GM12878 (cell line): ENCODE results near the gene KCND3. TPM values are rescaled to one million over a fixed set of nuclear protein-coding genes. Genes with fewer than 3 reads are reported as not detected.

Experiments used
- ATAC-seq: fragments of 200-7000 bp; cut with Tn5 transposase; 3 replicates; pipeline ENCODE4 v1.9.1; 2020; ENCODE audit warnings: mild to moderate bottlenecking, moderate library complexity
- BruUV-seq: library from RNA; stranded (reverse); fragments of 400-500 nt; replicated peaks from 2 replicates; lab custom pipeline; 2021; lab: Mats Ljungman, UMichigan
- CTCF ChIA-PET: fragments of 300-600 bp; sonication (Branson Sonifier 250); formaldehyde crosslinking; extraction: SDS; loops from one replicate; lab custom pipeline; 2021; ENCODE audit warnings: inconsistent platforms; lab: Yijun Ruan, JAX
- POLR2A ChIA-PET: fragments of 350-600 bp; formaldehyde crosslinking; extraction: SDS; loops from one replicate; lab custom pipeline; 2021; ENCODE audit warnings: inconsistent platforms; lab: Charles Lee
- RAD21 ChIA-PET: fragments of 300-600 bp; sonication (Branson Sonifier 250); formaldehyde crosslinking; loops from one replicate; lab custom pipeline; 2023; ENCODE audit warnings: antibody characterized with exemption; ENCODE audit not compliant: unreplicated experiment; lab: Charles Lee
- SMC1A ChIA-PET: fragments of 300-600 bp; sonication (Branson Sonifier 250); formaldehyde crosslinking; loops from one replicate; lab custom pipeline; 2023; ENCODE audit not compliant: unreplicated experiment, uncharacterized antibody; lab: Charles Lee
- DNase-seq: peaks from one replicate; pipeline ENCODE4 v3.0.0-alpha.2; 2011; ENCODE audit warnings: low read depth, low spot score
- FAIRE-seq: peaks from 3 replicates; lab custom pipeline; 2011; peaks lifted over from hg19 to GRCh38; lab: Jason Lieb, UNC
- H2AFZ ChIP-seq: 2 replicates; pipeline ENCODE4 v1.6.0; 2011; ENCODE audit warnings: low read depth, low read length, control low read depth; ENCODE audit not compliant: control insufficient read depth
- H3K27ac ChIP-seq: 2 replicates; pipeline ENCODE4 v1.5.1; 2011; ENCODE audit warnings: control low read depth; ENCODE audit not compliant: control insufficient read depth, insufficient read depth
- H3K27me3 ChIP-seq, 2 experiments: replicated peaks in 1 of 2; 2 replicates each; pipeline versions ENCODE4 v1.6.0 to v1.6.1; 2011; ENCODE audit warnings: low read length in 1 of 2; ENCODE audit not compliant: control insufficient read depth in 2 of 2, insufficient read depth in 2 of 2
- H3K36me3 ChIP-seq, 2 experiments: 2 replicates each; pipeline ENCODE4 v1.5.1; 2011; ENCODE audit warnings: low read length in 1 of 2; ENCODE audit not compliant: control insufficient read depth in 2 of 2, insufficient read depth in 2 of 2
- H3K4me1 ChIP-seq: 2 replicates; pipeline ENCODE4 v1.6.1; 2011; ENCODE audit warnings: mild to moderate bottlenecking, low read length, moderate library complexity, mixed read lengths; ENCODE audit not compliant: control insufficient read depth, insufficient read depth
- H3K4me2 ChIP-seq: 2 replicates; pipeline ENCODE4 v1.6.0; 2011; ENCODE audit warnings: control low read depth; ENCODE audit not compliant: control insufficient read depth, insufficient read depth
- H3K4me3 ChIP-seq: fragments of 200-600 bp; sonication (generic); 2 replicates; pipeline ENCODE4 v1.5.1; 2016
- H3K79me2 ChIP-seq: 2 replicates; pipeline ENCODE4 v1.6.0; 2011; ENCODE audit warnings: low read length; ENCODE audit not compliant: control insufficient read depth, insufficient read depth
- H3K9ac ChIP-seq: 2 replicates; pipeline ENCODE4 v1.8.0; 2011; ENCODE audit warnings: low read length, control low read depth, mixed read lengths; ENCODE audit not compliant: control insufficient read depth, insufficient read depth
- H3K9me3 ChIP-seq: replicated peaks from 3 replicates; pipeline ENCODE4 v1.5.1; 2011; ENCODE audit warnings: mild to moderate bottlenecking, low read length; ENCODE audit not compliant: control insufficient read depth, insufficient read depth
- H4K20me1 ChIP-seq: 2 replicates; pipeline ENCODE4 v1.6.0; 2011; ENCODE audit not compliant: control insufficient read depth, insufficient read depth
- ATF7 ChIP-seq: fragments of 450-650 bp; IDR thresholded peaks from 2 replicates; pipeline ENCODE4 v1.6.1; 2016; ENCODE audit warnings: low read depth, mild to moderate bottlenecking
- BRCA1 ChIP-seq: IDR thresholded peaks from 2 replicates; pipeline ENCODE4 v1.6.1; 2011; ENCODE audit warnings: low read depth, low read length, improper control_type of control experiment
- CBX3 ChIP-seq: fragments of 200-600 bp; sonication (generic); IDR thresholded peaks from 2 replicates; pipeline ENCODE4 v1.6.1; 2016; ENCODE audit warnings: low read depth, borderline replicate concordance
- CREM ChIP-seq: IDR thresholded peaks from 2 replicates; pipeline ENCODE4 v1.6.1; 2014; ENCODE audit warnings: antibody characterized with exemption, low read depth
- KAT2A ChIP-seq: conservative IDR thresholded peaks from 2 replicates; pipeline ENCODE4 v1.6.1; 2011; ENCODE audit warnings: low read depth, low read length; ENCODE audit not compliant: control insufficient read depth
- NRF1 ChIP-seq: conservative IDR thresholded peaks from 2 replicates; pipeline ENCODE4 v1.6.1; 2011; ENCODE audit warnings: mild to moderate bottlenecking, low read depth, low read length, improper control_type of control experiment
- POLR2A ChIP-seq: IDR thresholded peaks from 2 replicates; pipeline ENCODE4 v1.6.1; 2011; ENCODE audit warnings: low read depth, mild to moderate bottlenecking, low read length
- POLR2AphosphoS2 ChIP-seq: IDR thresholded peaks from 2 replicates; pipeline ENCODE4 v1.6.1; 2011; ENCODE audit warnings: low read depth, mild to moderate bottlenecking, low read length, improper control_type of control experiment, moderate library complexity
- RAD51 ChIP-seq: fragments of 450-650 bp; IDR thresholded peaks from 2 replicates; pipeline ENCODE4 v1.6.1; 2016; ENCODE audit warnings: moderate library complexity, mild to moderate bottlenecking, inconsistent platforms
- RCOR1 ChIP-seq: conservative IDR thresholded peaks from 2 replicates; pipeline ENCODE4 v1.6.1; 2012; ENCODE audit warnings: low read depth, low read length, improper control_type of control experiment
- RUNX3 ChIP-seq: IDR thresholded peaks from 2 replicates; pipeline ENCODE4 v1.6.1; 2012; ENCODE audit warnings: low read length, inconsistent platforms
- SMC3 ChIP-seq: IDR thresholded peaks from 2 replicates; pipeline ENCODE4 v1.6.1; 2011; ENCODE audit warnings: low read length, improper control_type of control experiment, borderline replicate concordance
- YY1 ChIP-seq: IDR thresholded peaks from 2 replicates; pipeline ENCODE4 v1.6.1; 2011; ENCODE audit warnings: low read depth, mild to moderate bottlenecking, low read length
- ZZZ3 ChIP-seq: IDR thresholded peaks from 2 replicates; pipeline ENCODE4 v1.6.1; 2011; ENCODE audit warnings: low read depth; ENCODE audit not compliant: control insufficient read depth, insufficient read length
- WGBS: methylation state at CpG from one replicate; pipeline ENCODE4 v1.1.6; 2016; ENCODE audit warnings: low lambda C conversion rate; ENCODE audit not compliant: insufficient replicate concordance, insufficient coverage; ENCODE audit errors: missing lambda C conversion rate; 5-methylcytosine and 5-hydroxymethylcytosine counted together
- in situ Hi-C: fragments of 300-500 bp; cut with MboI; formaldehyde crosslinking; loops from 9 replicates; pipeline ENCODE4 v1.14.3; 2018; ENCODE audit warnings: mixed read lengths
- intact Hi-C: fragments of 100-400 bp; cut with micrococcal nuclease; formaldehyde crosslinking; loops from one replicate; pipeline ENCODE4 v1.14.2; 2022; ENCODE audit not compliant: unreplicated experiment
- polyA plus RNA-seq, 11 experiments: library from polyadenylated mRNA; depleted of rRNA in 4 of 11; unstranded in 6 of 11; stranded (reverse) in 5 of 11; fragments of >200 nt; fragmentation: Nextera tagmentation in 4 of 11; fragmentation: Illumina TruSeq in 1 of 11; extraction: Ambion mirVana in 4 of 11; extraction: Trizol in 1 of 11; gene quantifications; 1 replicate in 1 of 11; 2 replicates in 10 of 11; pipeline versions ENCODE4 v1.2.1 to v1.2.3, GENCODE V29; 2011 to 2016; ENCODE audit warnings: inconsistent platforms in 2 of 11, missing spikeins in 2 of 11, low read depth in 1 of 11
- total RNA-seq, 4 experiments: library from RNA; depleted of rRNA in 3 of 4; stranded (reverse); fragments of >200 nt in 3 of 4; fragmentation: Illumina TruSeq in 1 of 4; extraction: Trizol in 1 of 4; gene quantifications; 2 replicates each; pipeline versions ENCODE4 v1.2.1 to v1.2.3, GENCODE V29; 2013 to 2021
- TF ChIP-seq, protein P1 (sequence below): fragments of 450-650 bp; conservative IDR thresholded peaks from 2 replicates; pipeline ENCODE4 v1.6.1; 2017; ENCODE audit warnings: mild to moderate bottlenecking, moderate library complexity
- TF ChIP-seq, protein P2 (sequence below): fragments of 450-650 bp; IDR thresholded peaks from 2 replicates; pipeline ENCODE4 v1.6.1; 2017; ENCODE audit warnings: mild to moderate bottlenecking, moderate library complexity

The KCND3 gene
- total and polyA plus RNA-seq, 10 of the 15 experiments (the other 5 are each of a cell fraction or from before 2014, with no cell fraction given), result 0.02 TPM; not detected in 9

DNA sequence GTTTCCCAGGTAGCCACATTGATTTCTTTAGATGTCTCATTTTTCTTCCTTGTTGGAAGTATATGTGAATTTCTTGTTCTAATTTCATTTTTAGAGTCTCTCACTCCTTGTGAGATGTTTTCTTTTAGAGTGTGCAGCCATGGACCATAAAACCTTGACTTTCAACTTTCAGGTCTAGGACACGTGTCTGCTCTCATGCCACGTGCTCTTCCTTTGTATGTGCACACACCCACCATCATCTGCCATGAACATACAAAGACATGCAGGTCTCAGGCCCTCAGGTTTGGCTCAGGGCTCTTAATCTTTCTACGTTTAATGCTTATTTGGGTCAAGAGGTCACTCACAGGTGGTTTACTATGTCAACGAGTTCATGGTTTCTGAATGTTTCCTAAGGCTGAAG lies 163.2 kb downstream of the KCND3 start:
- RAD21 ChIA-PET, result no interaction called here

More for the DNA sequence above, 163.2 kb downstream of the KCND3 start:
- Histone ChIP-seq H3K4me1 (no peaks in the 10 kb centered on the region), H3K27me3 (peaks cover 0 to 4% of the 10 kb centered on the region in 2 experiments; a peak in 3 of 4 replicates), H3K4me2 (no peak overlapping the region), H3K9me3 (no peaks in the 10 kb centered on the region), H3K36me3 (no peaks in the 10 kb centered on the region), H3K4me3 (no peak overlapping the region), H3K79me2 (no peaks in the 10 kb centered on the region), H3K9ac (no peak overlapping the region), H2AFZ (no peak overlapping the region), H4K20me1 (no peaks in the 10 kb centered on the region), H3K27ac (no peak overlapping the region)
- BruUV-seq, result no TSS peak
- WGBS, result 2% methylated on average over 4 of the region's 4 CpGs
- SMC1A ChIA-PET, result interaction anchor here (1.4 kb wide), 1 partner anchor 10 kb away, joined by 3 read pairs; no protein-coding TSS in a partner anchor
- CTCF ChIA-PET, result no interaction called here
- FAIRE-seq (no peak), ATAC-seq (no peak), DNase-seq (no peak)
- intact Hi-C loops (no loop called here), in situ Hi-C loops (no loop called here)
- POLR2A ChIA-PET, result no interaction called here
- no peak for TF ChIP-seq CREM
- no peak for TF ChIP-seq CBX3
- TF ChIP-seq BRCA1, result no peak
- TF ChIP-seq, protein P1, sequence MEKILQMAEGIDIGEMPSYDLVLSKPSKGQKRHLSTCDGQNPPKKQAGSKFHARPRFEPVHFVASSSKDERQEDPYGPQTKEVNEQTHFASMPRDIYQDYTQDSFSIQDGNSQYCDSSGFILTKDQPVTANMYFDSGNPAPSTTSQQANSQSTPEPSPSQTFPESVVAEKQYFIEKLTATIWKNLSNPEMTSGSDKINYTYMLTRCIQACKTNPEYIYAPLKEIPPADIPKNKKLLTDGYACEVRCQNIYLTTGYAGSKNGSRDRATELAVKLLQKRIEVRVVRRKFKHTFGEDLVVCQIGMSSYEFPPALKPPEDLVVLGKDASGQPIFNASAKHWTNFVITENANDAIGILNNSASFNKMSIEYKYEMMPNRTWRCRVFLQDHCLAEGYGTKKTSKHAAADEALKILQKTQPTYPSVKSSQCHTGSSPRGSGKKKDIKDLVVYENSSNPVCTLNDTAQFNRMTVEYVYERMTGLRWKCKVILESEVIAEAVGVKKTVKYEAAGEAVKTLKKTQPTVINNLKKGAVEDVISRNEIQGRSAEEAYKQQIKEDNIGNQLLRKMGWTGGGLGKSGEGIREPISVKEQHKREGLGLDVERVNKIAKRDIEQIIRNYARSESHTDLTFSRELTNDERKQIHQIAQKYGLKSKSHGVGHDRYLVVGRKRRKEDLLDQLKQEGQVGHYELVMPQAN, result no peak
- no peak for TF ChIP-seq POLR2AphosphoS2
- no peak for TF ChIP-seq NRF1
- TF ChIP-seq YY1, result no peak
- no peak for TF ChIP-seq ATF7
- TF ChIP-seq RCOR1, result no peak
- TF ChIP-seq SMC3, result no peak
- no peak for TF ChIP-seq KAT2A
- TF ChIP-seq ZZZ3, result no peak
- TF ChIP-seq RUNX3, result no peak
- no peak for TF ChIP-seq RAD51
- TF ChIP-seq POLR2A, result no peak
- TF ChIP-seq, protein P2, sequence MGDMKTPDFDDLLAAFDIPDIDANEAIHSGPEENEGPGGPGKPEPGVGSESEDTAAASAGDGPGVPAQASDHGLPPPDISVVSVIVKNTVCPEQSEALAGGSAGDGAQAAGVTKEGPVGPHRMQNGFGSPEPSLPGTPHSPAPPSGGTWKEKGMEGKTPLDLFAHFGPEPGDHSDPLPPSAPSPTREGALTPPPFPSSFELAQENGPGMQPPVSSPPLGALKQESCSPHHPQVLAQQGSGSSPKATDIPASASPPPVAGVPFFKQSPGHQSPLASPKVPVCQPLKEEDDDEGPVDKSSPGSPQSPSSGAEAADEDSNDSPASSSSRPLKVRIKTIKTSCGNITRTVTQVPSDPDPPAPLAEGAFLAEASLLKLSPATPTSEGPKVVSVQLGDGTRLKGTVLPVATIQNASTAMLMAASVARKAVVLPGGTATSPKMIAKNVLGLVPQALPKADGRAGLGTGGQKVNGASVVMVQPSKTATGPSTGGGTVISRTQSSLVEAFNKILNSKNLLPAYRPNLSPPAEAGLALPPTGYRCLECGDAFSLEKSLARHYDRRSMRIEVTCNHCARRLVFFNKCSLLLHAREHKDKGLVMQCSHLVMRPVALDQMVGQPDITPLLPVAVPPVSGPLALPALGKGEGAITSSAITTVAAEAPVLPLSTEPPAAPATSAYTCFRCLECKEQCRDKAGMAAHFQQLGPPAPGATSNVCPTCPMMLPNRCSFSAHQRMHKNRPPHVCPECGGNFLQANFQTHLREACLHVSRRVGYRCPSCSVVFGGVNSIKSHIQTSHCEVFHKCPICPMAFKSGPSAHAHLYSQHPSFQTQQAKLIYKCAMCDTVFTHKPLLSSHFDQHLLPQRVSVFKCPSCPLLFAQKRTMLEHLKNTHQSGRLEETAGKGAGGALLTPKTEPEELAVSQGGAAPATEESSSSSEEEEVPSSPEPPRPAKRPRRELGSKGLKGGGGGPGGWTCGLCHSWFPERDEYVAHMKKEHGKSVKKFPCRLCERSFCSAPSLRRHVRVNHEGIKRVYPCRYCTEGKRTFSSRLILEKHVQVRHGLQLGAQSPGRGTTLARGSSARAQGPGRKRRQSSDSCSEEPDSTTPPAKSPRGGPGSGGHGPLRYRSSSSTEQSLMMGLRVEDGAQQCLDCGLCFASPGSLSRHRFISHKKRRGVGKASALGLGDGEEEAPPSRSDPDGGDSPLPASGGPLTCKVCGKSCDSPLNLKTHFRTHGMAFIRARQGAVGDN, result no peak
